SIG-M5 treated with dmso at 0.1 percent for 504 hours (cell line): ENCODE data around the gene PEG3.

Source experiments
- DNase-seq: peaks from one replicate; lab custom pipeline; 2025; ENCODE audit not compliant: unreplicated experiment; lab: John Stamatoyannopoulos, UW

The PEG3 gene

DNA sequence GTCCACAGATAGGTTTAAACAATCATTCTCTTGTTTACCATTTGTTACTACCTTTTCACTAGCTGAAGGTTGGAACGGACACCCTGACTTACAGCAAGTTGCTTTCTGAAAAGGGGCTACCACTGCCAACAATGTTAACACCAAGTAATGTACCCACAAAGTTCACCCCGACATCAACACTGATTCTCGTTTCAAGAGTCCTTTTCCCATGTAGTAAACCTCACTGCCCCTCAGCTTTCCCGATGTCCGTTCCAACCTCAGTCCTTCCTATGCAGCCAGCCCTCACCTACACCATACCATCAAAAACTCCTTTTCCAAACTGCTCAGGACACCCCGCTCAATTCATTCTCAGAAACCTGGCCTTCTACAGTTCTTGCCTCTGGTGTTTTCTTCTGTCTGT, 29.0 kb downstream of the PEG3 start:
- DNase-seq = no peak

DNA sequence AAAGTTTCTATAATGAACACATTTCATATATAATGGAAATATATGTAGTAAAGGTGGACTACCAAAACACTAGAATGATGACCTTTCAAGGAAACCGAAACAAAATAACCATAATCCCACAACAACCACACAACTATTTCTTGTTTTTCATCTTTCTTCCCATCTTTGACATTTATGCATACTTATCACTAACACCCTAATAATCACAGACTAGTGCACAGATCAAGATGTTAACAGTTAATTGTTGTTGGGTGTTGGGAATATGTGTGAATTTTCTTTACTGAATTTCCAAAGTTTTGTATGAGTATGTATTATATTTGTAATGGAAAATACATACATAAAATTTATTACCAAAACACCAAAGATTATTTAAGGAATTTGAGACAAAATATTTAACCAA, 30.3 kb downstream of the PEG3 start:
- no peak for DNase-seq

DNA sequence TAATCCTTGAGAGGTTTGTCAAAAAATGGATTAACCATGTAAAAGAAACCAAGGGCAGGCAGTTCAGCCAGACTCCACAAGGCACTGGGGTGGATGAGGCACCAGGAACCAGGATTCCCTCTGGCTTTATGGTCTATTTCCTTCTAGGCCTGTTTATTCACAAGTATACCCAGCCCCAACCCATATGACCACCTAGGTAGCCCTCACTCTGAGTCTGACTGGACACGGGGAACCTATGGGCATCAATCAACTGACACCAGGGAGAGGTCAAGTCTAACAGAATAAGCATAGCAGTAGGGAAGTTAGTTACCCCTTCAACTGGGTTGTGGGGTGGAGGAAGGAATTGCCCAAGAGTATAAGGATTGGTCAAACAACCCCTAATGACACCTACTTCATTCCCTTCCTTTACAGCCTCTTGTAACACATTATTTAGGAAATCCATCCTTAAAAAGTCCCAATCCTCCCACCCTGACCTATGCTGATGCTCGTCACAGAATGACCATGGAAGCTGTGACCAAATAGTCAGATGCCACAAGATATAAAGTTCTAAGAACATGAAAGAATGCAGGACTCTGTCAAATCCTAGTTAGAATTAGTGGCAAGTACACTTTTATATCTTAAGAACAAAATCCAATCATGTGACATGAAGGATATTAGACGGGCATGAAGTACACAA, 31.7 kb downstream of the PEG3 start:
- no peak for DNase-seq

DNA sequence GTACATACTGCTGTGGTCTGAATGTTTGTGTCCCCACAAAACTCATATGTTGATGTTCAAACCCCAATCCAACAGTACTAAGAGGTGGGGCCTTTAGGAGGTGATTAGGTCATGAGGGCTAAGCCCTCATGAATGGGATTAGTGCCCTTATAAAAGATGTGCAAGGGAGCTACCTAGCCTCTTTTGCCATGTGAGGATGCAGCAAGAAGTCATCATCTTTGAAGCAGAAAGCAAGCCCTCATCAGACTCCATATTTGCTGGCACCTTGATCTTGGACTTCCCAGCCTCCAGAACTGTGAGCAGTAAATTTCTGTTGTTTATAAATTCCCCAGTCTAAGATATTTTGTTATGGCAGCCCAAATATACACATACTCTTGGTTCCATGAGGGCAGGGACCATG, 33.9 kb downstream of the PEG3 start:
- no peak for DNase-seq
